NCI-H1105 (cell line): ENCODE measurements around the gene CFAP410.

Experiments used
- DNase-seq: peaks from one replicate; lab custom pipeline; 2025; lab: John Stamatoyannopoulos, UW

CFAP410 gene

DNA sequence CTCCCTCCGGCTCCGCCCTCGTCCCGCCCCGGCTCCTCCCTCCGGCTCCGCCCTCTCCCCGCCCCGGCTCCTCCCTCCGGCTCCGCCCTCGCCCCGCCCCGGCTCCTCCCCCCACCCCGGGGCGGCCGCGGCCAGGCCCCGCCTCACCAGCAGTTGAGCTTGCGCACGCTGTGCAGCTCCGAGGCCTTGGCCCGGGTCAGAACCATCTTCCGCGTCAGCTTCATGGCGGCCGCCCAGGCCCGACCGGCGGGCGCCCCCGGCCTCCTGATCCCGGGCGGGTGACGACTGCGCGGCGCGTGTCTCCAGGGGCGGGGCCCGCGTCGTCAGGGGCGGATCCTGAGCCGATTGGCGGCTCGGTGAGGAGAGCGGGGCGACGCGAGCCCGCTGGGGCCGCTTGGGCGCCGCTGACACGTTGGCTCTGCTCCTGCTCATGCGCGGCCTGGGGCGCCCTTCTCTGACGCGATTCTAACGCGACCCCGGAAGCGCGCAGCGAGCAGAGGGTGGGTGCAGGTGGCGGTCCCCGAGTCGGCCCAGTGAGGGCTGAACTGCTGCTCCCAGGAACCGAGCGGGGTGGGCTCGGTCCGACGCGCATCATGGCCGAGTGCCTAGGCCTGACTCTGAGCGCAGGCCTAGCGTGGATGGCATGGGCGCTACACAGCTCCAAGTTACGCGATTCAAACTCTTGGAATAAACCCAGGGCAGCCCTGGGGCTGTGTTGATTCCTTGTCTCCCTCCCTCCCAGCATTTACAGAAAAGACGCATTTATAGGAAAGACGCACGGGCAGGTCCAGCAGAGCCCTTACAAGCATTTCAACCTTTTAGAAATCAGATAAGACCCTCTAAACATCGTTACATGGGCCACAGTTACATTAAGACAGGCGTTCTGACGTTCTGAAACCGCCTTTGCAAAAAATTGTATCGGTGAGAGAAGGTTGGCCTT is at the start of gene CFAP410:
CFAP410 (minus strand) TSS at position 420 of the 940 bp plus-strand sequence; CDS start at position 224, 196 bp downstream.
- peak; percentile 94 for DNase-seq

DNA sequence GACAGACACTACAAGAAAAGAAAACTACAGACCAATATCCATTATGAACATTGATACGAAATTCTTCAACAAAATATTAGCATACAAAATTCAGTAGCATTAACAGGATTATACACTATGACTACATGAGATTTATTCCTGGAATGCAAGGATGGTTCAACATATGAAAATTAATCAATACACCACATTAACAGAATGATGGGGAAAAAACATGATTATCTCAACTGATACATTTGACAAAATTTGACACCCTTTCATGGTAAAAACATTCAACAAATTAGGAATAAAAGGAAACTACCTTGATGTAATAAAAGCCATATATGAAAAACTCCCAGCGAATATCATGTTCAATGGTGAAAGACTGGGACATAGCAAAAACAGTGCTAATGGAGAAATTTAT is 45.8 kb upstream of the CFAP410 start:
- no peak for DNase-seq

GRCh38 chr21:44383216-44383615 is 44.0 kb upstream of the CFAP410 start:
- DNase-seq, result no peak

DNA sequence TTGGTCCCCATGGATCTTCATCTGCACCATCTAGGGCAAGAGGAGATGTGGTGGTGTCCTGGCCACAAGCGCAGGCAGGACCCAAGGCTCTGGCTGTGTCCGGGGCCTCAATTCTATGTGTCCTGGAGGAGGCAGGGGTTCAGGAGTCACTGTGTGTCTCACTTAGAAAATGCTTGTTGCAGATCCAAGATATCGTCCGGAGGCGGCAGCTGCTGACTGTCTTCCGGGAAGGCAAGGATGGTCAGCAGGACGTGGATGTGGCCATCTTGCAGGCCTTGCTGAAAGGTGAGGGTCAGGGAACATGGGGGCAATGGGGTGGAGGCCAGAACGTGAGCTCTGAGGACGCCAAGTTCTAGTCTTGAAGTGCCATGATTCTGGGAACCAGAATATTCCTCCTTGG is 43.3 kb upstream of the CFAP410 start:
- DNase-seq, result no peak

DNA sequence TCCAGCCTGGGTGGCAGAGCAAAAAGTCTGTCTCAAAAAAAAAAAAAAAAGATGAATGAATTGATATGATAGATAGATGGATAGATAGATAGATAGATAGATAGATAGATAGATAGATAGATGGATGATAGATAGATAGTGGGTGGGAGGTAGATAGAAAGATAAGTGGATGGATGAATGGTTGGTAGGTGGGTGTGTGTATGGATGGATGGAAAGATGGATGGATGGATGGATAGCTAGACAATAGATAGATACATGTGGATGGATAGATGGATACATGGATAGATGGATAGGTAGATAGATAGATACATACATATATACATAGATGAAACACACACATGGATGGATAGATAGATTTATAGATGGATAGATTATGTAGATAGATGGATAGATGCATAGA is 42.7 kb upstream of the CFAP410 start:
- DNase-seq, result no peak

DNA sequence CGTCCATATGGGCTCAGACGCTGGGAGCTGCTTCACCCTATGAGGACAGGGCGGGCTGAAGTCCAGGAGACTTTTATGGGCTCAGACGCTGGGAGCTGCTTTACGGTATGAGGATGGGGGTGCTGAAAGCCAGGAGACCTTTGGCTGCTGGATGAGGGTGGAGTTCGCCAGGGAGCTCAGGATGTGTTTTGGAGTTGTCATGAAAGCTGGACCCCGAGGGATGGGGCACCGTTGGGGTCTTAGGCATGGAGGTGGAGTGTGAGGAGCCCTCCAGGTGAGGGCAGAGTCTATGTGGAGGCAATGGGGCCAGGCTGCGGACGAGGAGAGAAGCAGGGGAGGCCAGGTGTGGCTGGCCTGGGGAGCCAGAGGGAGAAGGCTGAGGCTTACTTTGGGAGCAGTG is 41.7 kb upstream of the CFAP410 start:
- no peak for DNase-seq

DNA sequence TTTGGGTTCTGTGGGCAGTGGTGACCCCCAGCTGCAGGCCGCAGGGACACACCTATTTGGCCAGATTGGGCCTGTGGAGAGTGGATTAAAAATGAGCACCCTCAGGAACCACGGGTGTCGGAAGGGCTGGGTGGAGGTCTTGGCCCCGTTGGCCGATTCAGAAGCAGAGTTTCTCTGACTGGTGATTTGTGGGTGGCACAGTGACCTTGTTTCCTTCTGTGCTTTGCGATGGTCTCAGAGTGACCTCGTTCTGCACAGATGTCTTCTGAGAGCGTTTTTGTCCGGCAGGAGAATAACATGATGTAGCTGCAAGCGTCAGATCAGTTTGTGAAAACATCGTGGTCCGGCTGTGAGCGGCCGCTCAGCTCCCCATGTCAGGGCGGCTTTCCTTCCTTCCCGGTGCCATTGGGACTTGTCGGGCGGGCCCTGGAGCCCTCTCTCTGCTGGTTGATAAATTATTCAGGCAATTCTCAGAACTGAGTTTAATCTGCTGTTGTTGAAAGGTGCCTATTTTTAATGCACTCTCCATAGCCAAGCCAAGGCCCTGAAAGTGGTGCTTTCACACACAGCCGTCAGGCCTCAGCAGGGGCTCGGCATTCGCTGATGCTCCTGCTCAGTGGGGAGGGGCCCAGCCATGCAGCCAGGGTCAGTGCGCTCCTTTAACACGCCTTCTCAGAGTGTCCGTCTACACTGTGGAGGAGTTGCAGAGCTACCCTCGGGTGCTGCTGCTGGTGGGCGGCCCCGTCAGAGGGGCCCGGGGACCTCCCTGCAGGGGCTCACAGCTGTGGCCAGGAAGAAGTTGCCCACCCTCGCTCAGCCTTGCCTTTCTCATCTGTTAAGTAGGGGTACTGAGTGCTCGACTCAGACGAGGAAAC is 41.0 kb upstream of the CFAP410 start:
- no peak for DNase-seq

DNA sequence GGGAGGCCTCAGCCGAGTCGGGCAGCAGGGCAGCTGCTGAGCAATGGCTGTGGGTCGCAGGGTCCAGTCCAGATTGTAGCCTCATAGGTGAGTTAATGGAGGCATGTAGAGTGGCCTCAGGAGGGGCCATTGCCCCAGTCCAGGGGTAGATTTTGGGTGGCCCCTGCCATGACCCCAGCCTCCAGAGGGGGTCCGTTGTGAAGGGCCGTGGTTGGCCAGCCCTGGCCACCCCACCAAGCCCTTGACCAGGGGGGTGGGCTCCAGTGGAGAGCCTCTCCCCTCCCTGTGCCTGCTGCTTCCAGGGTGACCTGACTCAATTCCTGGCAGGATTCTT is 40.3 kb upstream of the CFAP410 start:
- DNase-seq, result no peak

- DNase-seq, result no peak
Measured at GRCh38 chr21:44378646-44379514, 39.7 kb upstream of the CFAP410 start.

DNA sequence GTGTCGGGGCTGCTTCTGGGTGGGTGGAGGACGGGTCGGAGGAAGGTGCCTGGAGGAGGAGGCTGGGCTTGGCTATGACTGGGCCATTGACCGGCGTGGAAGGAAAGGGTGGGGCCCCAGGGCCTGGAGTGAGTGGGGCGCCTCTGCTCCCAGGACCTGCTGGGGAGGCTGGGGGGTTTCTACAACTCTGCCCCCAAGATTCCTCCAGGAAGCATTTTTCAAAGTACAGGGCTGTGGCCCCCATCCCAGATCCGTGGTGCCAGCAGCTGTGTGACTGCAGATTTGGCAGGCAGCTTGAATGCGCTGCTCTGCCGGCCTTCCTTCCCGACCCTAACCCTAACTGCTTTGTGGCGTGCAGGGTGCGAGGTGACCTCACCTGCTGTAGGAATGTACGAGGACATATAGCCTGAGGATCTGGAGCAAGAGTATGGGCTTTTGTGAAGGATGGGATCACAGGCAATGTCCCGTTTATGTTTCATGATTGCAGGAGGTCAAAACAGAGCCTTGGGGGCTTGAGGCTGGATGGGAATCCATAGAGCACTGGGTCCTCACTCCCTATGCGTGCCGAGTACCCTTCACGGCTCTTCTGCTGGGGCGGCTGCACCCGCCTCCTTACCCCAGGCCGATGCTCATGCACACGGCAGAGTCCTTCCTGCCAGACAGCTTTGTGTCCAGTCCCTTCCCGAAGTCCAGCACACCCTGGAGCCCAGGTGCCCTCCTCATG is 38.9 kb upstream of the CFAP410 start:
- DNase-seq, result no peak

GRCh38 chr21:44377201-44377921 is 38.2 kb upstream of the CFAP410 start:
- DNase-seq, result peak; percentile 16

DNA sequence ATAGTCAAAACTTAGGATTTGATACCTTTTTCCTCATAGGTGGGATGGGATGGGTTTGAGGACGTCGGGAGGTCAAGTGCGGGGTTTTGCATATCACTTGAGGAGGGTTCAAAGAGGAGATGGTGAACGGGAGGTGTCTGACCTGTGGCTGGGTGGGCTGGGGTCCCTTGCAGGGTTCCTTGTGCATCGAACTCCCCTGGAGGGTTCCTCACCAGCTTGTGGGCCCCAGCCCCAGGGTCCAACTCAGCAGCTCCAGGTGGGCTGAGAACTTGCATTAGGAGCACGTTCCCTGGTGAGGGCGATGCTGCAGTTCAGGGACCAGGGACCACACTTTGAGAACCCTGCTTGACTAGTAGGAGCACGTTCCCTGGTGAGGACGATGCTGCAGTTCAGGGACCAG is 37.4 kb upstream of the CFAP410 start:
- DNase-seq, result no peak

GRCh38 chr21:44375761-44376241 is 36.6 kb upstream of the CFAP410 start:
- DNase-seq, result no peak

DNA sequence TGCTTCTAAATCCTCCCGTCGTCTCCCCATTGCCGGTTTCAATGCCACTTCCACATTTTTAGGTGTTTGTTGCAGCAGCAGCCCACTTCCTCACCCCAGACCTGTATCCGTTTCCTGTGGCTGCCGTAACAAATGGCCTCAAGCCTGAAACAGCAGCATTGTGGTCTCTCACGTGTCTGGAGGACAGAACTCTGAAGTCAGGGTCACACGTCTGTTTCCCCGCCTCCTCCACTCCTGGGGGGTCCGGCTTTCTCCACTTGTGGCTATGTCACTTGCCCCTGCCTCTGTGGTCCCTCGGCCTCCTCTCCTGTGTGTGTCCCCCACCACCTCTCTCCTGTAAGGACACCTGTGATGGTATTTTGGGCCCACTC is 36.1 kb upstream of the CFAP410 start:
- no peak for DNase-seq

GRCh38 chr21:44374601-44375280 is 35.6 kb upstream of the CFAP410 start:
- DNase-seq, result no peak

- no peak for DNase-seq
Measured at GRCh38 chr21:44372616-44373015, 33.4 kb upstream of the CFAP410 start.

GRCh38 chr21:44371596-44371995 is 32.4 kb upstream of the CFAP410 start:
- no peak for DNase-seq

DNA sequence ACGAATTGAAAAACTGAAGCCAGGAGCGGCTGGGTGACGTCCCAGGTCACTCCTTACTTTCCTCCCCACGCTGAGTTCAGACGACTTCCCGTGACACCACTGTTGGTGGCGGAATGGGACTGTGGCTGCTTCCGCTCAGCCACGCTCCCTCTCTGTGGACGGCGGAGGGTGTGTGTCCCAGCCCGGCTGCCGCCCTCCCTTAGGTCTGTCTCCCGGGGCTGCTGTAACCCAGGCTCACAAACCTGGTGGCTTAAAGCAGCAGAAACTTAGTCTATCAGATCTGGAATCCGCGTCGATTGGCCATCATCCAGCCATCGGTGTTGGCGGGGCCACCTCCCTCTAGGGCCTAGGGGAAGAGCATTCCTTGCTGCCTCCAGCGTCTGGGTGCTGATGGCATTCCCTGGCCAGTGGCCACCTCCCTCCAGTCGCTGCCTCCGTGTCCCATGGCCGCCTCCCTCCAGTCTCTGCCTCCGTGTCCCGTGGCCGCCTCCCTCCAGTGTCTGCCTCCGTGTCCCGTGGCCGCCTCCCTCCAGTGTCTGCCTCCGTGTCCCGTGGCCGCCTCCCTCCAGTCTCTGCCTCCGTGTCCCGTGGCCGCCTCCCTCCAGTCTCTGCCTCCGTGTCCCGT is 31.7 kb upstream of the CFAP410 start:
- DNase-seq, result no peak

DNA sequence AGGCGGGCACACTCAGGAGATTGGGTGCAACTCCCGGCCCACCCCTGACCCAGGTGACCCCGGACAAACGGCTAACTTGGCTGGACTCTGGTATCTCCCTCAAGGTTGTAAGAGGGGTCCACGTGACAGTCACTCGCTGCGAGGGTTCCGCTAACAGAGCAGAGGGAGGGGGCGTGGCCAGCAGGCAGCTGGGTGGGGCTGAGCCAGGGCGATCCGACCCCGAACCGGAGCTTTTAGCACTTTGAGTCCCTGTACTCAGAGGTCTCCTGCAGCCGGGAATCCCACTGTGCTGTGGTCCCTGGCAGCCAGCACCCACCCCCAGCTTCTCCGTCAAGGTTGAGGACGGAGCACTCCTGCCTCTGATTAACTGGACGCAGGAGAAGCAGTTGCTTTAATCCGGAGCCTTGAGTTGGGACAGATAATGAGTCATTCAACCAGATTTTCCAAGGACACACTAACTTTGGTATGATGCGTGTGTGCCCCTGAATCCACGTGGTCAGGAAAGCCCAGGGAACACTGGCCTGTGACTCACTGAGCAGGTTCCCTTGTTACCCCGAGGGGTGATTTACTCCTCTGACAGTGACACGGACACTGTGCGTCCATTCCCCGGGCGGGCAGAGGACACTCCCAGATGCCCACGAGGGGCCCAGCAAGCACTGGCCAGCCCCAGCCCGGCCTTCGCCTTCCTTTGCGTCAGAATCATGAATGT is 31.0 kb upstream of the CFAP410 start:
- peak; percentile 37 for DNase-seq
